ENCODE results near the gene PDE6G.

The PDE6G gene

DNA sequence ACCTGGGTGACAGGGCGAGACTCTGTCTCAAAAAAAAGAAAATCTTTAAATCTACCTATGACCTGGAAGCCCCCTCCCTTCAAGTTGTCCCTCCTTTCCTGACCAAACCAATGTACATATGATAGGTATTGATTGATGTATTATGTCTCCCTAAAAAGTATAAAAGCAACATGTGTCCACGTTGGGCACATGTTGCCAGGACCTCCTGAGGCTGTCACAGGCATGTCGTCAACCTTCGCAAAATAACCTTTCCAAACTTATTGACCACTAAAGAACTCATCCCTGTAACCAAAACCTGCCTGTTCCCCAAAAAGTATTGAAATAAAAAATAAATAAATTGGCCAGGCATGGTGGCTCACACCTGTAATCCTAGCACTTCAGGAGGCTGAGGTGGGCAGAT lies 5.7 kb upstream of the PDE6G start:
- TF ChIP-seq SIN3A (IDR thresholded peaks at IDR 0.05; ENCODE audit: borderline replicate concordance, insufficient read depth, low read length), result no peak
- no peak for TF ChIP-seq TAF1 (IDR thresholded peaks at IDR 0.05; ENCODE audit: borderline replicate concordance, insufficient read depth, low read length)
- TF ChIP-seq FOXP2 (optimal IDR thresholded peaks at IDR 0.05; ENCODE audit: borderline replicate concordance, extremely low read depth, extremely low read length, insufficient read depth), result no peak
- TF ChIP-seq POLR2AphosphoS5 (IDR thresholded peaks at IDR 0.05; ENCODE audit: low read depth, low read length), result no peak
- TF ChIP-seq, protein P1, sequence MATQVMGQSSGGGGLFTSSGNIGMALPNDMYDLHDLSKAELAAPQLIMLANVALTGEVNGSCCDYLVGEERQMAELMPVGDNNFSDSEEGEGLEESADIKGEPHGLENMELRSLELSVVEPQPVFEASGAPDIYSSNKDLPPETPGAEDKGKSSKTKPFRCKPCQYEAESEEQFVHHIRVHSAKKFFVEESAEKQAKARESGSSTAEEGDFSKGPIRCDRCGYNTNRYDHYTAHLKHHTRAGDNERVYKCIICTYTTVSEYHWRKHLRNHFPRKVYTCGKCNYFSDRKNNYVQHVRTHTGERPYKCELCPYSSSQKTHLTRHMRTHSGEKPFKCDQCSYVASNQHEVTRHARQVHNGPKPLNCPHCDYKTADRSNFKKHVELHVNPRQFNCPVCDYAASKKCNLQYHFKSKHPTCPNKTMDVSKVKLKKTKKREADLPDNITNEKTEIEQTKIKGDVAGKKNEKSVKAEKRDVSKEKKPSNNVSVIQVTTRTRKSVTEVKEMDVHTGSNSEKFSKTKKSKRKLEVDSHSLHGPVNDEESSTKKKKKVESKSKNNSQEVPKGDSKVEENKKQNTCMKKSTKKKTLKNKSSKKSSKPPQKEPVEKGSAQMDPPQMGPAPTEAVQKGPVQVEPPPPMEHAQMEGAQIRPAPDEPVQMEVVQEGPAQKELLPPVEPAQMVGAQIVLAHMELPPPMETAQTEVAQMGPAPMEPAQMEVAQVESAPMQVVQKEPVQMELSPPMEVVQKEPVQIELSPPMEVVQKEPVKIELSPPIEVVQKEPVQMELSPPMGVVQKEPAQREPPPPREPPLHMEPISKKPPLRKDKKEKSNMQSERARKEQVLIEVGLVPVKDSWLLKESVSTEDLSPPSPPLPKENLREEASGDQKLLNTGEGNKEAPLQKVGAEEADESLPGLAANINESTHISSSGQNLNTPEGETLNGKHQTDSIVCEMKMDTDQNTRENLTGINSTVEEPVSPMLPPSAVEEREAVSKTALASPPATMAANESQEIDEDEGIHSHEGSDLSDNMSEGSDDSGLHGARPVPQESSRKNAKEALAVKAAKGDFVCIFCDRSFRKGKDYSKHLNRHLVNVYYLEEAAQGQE (IDR thresholded peaks at IDR 0.05; ENCODE audit: insufficient read depth in 1 of 2, low read depth in 2 of 2, low read length in 2 of 2), result no peak

DNA sequence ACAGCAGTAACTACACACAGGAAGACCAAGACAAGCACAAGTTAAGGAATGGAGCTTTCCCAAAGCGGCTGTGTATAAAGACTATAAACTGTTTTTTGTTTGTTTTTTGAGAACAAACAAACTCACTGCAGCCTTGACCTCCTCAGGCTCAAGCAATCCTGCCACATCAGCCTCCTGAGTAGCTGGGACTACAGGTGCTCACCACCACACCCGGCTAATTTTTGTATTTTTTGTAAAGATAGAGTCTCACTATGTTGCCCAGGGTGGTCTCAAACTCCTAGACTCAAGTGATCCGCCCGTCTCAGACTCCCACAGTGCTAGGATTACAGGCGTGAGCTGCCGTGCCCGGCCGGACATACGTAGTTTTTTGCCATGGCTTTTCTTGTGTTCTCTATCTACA lies 4.1 kb upstream of the PDE6G start:
- TF ChIP-seq, protein P1 (IDR thresholded peaks at IDR 0.05; ENCODE audit: insufficient read depth in 1 of 2, low read depth in 2 of 2, low read length in 2 of 2), result no peak

DNA sequence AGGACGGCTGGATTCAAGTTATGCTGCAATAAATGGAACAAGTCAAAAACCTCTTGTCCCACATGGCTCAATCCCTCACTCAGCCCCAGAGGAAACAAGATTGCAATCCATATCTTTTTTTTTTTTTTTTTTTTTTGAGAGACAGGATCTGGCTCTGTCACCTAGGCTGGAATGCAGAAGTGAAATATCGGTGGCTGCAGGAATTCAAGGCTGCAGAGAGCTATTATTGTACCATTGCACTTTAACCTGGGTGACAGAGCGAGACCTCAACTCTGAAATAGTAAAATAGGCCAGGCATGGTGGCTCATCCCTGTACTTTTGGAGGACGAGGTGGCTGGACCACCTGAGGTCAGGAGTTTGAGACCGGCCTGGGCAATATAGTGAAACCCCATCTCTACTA lies 2.7 kb upstream of the PDE6G start:
- TF ChIP-seq TAF1 (IDR thresholded peaks at IDR 0.05; ENCODE audit: borderline replicate concordance, insufficient read depth, low read length) (no peak), POLR2AphosphoS5 (IDR thresholded peaks at IDR 0.05; ENCODE audit: low read depth, low read length) (no peak), FOXP2 (optimal IDR thresholded peaks at IDR 0.05; ENCODE audit: borderline replicate concordance, extremely low read depth, extremely low read length, insufficient read depth) (no peak), SIN3A (IDR thresholded peaks at IDR 0.05; ENCODE audit: borderline replicate concordance, insufficient read depth, low read length) (no peak)
- TF ChIP-seq, protein P1 (IDR thresholded peaks at IDR 0.05; ENCODE audit: insufficient read depth in 1 of 2, low read depth in 2 of 2, low read length in 2 of 2), result no peak

DNA sequence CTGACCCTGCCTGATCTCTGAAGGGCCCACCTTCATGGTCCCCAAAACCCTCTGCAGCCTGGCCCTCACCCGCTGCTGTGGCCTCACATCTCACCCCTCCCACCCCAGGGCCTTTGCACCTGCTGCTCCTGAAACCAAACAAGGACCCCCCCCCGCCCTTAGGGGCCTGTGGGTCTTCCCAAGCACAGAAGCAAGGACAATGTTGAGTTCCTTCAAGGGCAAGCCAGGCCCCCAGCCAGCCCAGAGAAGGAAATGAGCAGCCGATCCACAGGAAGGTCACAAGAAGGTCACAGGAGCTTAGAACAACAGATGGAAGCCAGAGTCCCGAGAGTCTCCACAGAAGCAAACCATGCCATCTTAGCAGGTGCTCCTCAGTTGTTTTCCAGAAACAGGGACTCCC lies 493 bp upstream of the PDE6G start:
- no peak for TF ChIP-seq FOXP2 (optimal IDR thresholded peaks at IDR 0.05; ENCODE audit: borderline replicate concordance, extremely low read depth, extremely low read length, insufficient read depth)
- TF ChIP-seq, protein P1 (IDR thresholded peaks at IDR 0.05; ENCODE audit: insufficient read depth in 1 of 2, low read depth in 2 of 2, low read length in 2 of 2), result no peak
- TF ChIP-seq POLR2AphosphoS5 (IDR thresholded peaks at IDR 0.05; ENCODE audit: low read depth, low read length), result no peak
- no peak for TF ChIP-seq SIN3A (IDR thresholded peaks at IDR 0.05; ENCODE audit: borderline replicate concordance, insufficient read depth, low read length)
- TF ChIP-seq TAF1 (IDR thresholded peaks at IDR 0.05; ENCODE audit: borderline replicate concordance, insufficient read depth, low read length), result no peak

DNA sequence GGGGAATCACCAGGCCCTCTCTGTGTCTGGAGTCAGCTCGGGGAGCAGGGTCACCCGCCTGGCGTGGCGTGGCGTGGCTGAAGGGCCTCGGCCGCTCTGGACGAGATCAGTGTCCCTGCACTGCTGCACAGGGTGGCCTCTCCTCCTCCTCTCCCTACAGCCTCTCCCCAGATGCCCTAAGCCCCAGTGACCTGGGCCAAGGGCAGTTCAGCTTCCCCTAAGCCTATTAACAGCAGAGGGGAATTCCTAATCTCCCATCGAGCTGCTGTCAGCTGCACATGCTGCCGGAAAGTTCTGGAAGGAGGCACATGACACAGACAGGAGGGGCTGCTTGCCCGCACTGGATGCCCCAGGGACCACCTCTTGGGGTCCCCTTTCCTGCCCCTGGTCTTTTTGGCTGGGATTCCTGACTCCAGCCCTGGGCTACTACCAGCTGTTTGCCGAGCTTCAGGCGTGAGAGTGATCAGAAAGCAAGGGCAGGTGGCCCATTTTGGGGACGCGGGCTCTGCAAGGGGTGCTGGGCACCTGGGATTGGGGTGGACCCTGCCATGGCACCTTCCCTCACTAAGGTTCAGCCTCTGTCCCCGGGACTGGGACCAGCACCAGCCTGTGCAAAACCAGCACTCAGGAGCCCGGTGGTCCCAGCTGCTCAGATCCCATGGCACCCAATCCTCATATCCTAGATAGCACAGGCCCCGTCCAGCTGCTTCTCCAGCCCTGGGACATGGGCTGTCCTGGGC lies 794 bp downstream of the PDE6G start:
- TF ChIP-seq, protein P1 (IDR thresholded peaks at IDR 0.05; ENCODE audit: insufficient read depth in 1 of 2, low read depth in 2 of 2, low read length in 2 of 2), result no peak
- TF ChIP-seq POLR2AphosphoS5 (IDR thresholded peaks at IDR 0.05; ENCODE audit: low read depth, low read length), result no peak
- TF ChIP-seq FOXP2 (optimal IDR thresholded peaks at IDR 0.05; ENCODE audit: borderline replicate concordance, extremely low read depth, extremely low read length, insufficient read depth), result no peak
- TF ChIP-seq TAF1 (IDR thresholded peaks at IDR 0.05; ENCODE audit: borderline replicate concordance, insufficient read depth, low read length), result no peak
- TF ChIP-seq SIN3A (IDR thresholded peaks at IDR 0.05; ENCODE audit: borderline replicate concordance, insufficient read depth, low read length), result no peak

Data from PFSK-1 (cell line).